Ascending aorta (tissue), 2 donors: ENCODE measurements around the gene VSTM2B. TPM values are rescaled to one million over a fixed set of nuclear protein-coding genes. Genes with fewer than 3 reads are reported as not detected.

Experiments used
- DNase-seq, 2 donors: peaks; one replicate each; pipeline ENCODE4 v3.0.0-alpha.2; 2019; ENCODE audit warnings: low spot score in 2 of 2
- H3K27ac ChIP-seq, 2 donors: fragments of 200-600 bp; sonication (generic); one replicate each; pipeline ENCODE4 v1.5.1; 2016 to 2017; ENCODE audit warnings: mild to moderate bottlenecking in 1 of 2
- H3K27me3 ChIP-seq: fragments of 200-600 bp; sonication (generic); one replicate; pipeline ENCODE4 v1.5.1; 2017
- H3K36me3 ChIP-seq, 2 donors: fragments of 200-600 bp; sonication (generic); one replicate each; pipeline ENCODE4 v1.5.1; 2016
- H3K4me1 ChIP-seq, 2 donors: fragments of 200-600 bp; sonication (generic); one replicate each; pipeline ENCODE4 v1.5.1; 2016 to 2017; ENCODE audit warnings: mild to moderate bottlenecking in 1 of 2
- H3K4me3 ChIP-seq, 2 donors: fragments of 200-600 bp; sonication (generic); one replicate each; pipeline ENCODE4 v1.5.1; 2016 to 2017; ENCODE audit warnings: mild to moderate bottlenecking in 1 of 2
- H3K9me3 ChIP-seq, 2 donors: fragments of 200-600 bp; sonication (generic); one replicate each; pipeline ENCODE4 v1.5.1; 2016
- intact Hi-C: fragments of 100-400 bp; cut with DNase I; formaldehyde crosslinking; loops from one replicate; pipeline ENCODE4 v1.15.1; 2023
- total RNA-seq: library from RNA; depleted of rRNA; stranded (reverse); fragments of >200 nt; gene quantifications from one replicate; pipeline ENCODE4 v1.1.0, GENCODE V29; 2016
- TF ChIP-seq, protein P1 (sequence below), 3 experiments: fragments of 200-600 bp in 2 of 3; fragments of 450-650 bp in 1 of 3; sonication (generic) in 2 of 3; IDR thresholded peaks; one replicate each; pipeline ENCODE4 v1.5.1; 2016 to 2019; ENCODE audit warnings: antibody characterized with exemption in 3 of 3, mild to moderate bottlenecking in 1 of 3, moderate library complexity in 1 of 3

The VSTM2B gene
- total RNA-seq, 1 donor from 2014 or later = not detected

DNA sequence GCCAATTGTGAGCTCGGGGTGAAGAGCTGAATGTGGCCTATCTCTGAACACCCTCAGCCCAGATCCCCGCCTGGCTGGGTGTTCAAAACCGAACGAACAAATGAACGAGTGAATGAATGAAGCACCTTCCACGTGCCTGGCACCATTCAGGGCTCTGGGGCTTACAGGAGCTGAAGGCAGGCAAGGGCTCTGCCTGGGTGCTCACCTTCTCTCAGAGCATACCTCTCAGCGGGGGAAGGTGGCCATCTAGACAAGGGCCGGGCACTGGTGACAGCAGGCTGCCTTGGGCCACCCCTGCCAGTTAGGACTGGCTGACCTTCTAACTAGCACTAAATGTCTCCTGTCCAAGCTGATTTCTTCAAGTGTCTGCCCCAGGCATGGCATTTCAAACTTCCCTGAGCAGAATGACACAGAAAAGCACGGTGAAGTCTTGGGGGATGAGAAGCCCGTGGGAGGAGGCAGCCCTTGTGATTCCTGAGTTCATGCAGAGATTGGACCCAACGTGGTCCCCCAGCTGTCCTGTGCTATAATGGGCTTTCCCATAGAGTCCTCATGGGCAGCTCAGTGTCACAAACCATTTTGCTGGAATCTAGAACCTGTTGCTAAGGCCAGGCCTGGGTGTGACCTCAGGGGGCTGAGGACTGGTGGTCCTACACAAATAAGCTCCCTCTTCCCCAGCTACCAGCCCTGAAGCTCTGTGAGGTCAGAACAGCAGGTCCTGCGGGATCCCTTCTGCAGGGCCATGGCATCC, 27.9 kb upstream of the VSTM2B start:
- no peaks in the 10 kb centered on the region for H3K9me3 ChIP-seq
- H3K4me1 ChIP-seq = no peaks in the 10 kb centered on the region
- H3K36me3 ChIP-seq = no peaks in the 10 kb centered on the region
- TF ChIP-seq, protein P1, sequence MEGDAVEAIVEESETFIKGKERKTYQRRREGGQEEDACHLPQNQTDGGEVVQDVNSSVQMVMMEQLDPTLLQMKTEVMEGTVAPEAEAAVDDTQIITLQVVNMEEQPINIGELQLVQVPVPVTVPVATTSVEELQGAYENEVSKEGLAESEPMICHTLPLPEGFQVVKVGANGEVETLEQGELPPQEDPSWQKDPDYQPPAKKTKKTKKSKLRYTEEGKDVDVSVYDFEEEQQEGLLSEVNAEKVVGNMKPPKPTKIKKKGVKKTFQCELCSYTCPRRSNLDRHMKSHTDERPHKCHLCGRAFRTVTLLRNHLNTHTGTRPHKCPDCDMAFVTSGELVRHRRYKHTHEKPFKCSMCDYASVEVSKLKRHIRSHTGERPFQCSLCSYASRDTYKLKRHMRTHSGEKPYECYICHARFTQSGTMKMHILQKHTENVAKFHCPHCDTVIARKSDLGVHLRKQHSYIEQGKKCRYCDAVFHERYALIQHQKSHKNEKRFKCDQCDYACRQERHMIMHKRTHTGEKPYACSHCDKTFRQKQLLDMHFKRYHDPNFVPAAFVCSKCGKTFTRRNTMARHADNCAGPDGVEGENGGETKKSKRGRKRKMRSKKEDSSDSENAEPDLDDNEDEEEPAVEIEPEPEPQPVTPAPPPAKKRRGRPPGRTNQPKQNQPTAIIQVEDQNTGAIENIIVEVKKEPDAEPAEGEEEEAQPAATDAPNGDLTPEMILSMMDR (IDR thresholded peaks at IDR 0.05) = no peak
- no peaks in the 10 kb centered on the region for H3K27me3 ChIP-seq
- intact Hi-C loops = no loop called here
- no peak overlapping the region for H3K27ac ChIP-seq
- H3K4me3 ChIP-seq = no peak overlapping the region
- peak in 1 of 2 donors; percentile 50 for DNase-seq

DNA sequence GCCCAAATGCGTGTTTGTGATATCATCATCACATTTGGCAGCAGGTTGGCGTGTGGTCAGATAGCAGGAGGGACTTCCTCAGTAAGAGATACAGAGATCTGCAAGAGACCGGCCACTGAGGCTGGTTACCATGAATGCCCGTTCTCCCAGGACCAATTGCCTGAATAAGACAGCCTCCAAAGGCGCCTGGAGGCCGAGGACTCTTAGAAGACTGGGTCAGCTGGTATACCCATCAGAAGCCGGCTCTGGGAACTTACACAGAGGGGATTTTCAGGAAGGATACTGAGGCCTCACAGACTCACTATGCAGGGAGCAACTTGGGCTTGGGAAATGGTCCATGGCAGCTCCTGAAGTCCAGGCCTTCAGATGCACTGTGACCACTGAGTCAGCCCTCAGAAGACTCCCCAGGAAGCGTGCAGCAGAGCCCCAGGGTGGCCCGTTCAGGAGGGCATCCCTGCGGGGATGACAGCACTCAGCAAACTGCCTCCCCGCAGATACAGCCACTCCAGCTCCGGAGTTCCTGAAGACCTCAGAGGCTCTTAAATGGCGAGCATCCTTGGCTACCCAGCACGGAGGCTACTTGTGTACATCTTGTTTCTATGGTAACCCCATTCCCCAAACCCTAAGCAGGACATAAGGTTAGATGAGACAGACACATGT, 26.4 kb upstream of the VSTM2B start:
- H3K27me3 ChIP-seq = no peaks in the 10 kb centered on the region
- H3K4me3 ChIP-seq = no peak overlapping the region
- no peaks in the 10 kb centered on the region for H3K9me3 ChIP-seq
- H3K36me3 ChIP-seq = no peaks in the 10 kb centered on the region
- intact Hi-C loops = no loop called here
- TF ChIP-seq, protein P1 (IDR thresholded peaks at IDR 0.05) = no peak
- no peak overlapping the region for H3K27ac ChIP-seq
- no peaks in the 10 kb centered on the region for H3K4me1 ChIP-seq
- no peak for DNase-seq

DNA sequence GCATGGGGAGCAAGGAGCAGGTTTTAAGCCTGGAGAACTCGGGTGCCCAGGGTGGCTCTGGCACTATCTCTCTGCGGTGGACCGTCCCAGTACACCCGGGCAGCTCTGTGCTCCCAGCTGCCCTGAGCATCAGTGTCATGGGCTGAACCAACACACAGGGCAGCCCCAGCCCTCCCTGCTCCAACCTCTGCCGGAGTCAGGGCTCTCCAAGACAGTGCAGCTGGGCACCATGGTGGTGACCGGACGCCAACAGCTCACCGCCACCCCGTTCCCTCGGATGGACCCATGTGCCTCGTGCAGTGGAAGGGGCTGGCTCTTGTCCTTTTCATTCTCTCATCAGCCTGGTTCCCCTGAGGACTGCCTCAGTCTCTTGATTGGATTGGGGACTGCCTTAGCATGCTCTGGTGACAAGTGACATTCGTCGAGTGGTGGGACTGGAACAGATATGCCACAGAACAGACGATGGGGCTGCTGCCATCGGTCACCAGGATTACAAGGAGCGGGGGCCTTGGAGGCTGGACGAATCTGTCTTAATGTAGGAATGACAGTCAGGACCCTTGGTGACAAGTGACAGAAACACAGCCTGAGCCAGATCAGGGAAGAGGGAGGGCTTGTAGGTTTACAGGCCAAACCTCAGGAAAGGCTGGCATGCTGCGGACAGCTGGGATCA, 25.7 kb upstream of the VSTM2B start:
- H3K4me1 ChIP-seq = no peaks in the 10 kb centered on the region
- intact Hi-C loops = no loop called here
- no peak overlapping the region for H3K27ac ChIP-seq
- H3K4me3 ChIP-seq = no peak overlapping the region
- H3K27me3 ChIP-seq = no peaks in the 10 kb centered on the region
- DNase-seq = no peak
- H3K36me3 ChIP-seq = no peaks in the 10 kb centered on the region
- no peaks in the 10 kb centered on the region for H3K9me3 ChIP-seq
- TF ChIP-seq, protein P1 (IDR thresholded peaks at IDR 0.05) = no peak

DNA sequence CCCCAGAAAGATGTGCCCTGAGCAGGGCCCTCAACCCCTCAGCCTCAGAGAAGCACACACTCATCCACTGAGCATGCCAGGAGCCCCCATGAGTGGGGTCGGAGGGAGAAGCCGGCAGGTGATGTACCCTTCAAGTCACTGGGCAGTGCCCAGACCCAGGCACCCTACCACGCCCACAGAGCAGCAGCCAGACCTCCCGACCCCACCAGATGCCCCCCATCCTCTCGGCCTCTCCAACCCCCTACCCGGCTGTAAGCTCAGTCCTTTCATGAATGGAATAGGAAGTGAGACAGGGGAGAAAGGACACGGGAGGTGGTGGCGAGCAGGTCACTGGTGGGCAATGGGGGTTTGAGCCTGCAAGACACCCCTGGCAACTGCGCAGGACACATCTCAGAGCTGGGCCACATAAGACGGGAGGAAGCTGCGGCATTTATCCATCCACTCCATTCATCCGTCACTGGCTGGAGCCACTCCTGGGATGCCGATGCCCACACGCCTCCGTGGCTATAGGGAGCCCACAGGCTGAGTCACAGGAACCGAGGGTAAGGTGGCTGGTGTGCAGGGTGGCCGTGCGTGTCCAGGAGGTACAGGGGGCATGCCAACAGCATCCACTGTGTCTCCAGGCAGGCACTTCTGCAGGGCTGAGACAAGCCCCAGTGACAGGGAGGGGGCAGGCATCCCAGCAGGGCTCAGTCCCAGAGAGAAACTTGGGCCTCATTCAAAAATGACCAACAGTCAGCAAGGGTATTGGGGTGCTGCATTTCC, 23.8 kb upstream of the VSTM2B start:
- Histone ChIP-seq H3K9me3 (no peaks in the 10 kb centered on the region), H3K4me3 (no peak overlapping the region), H3K27me3 (no peaks in the 10 kb centered on the region), H3K36me3 (no peaks in the 10 kb centered on the region), H3K27ac (no peak overlapping the region), H3K4me1 (no peaks in the 10 kb centered on the region)
- intact Hi-C loops = no loop called here
- no peak for DNase-seq
- TF ChIP-seq, protein P1 (IDR thresholded peaks at IDR 0.05) = no peak

DNA sequence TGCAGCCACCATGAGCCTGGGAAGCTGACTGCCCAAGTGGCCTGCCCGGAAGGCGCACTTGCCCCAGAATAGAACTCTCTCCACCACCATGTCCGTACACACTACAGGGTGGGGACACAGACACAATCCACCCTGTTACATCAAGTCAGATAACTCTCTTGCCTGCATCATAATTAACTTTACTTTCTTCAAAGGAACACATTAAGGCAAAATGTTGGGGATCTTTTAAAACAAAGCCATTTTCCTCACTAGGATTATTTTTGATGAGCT, 23.3 kb upstream of the VSTM2B start:
- DNase-seq = no peak
- no peak overlapping the region for H3K27ac ChIP-seq
- no peaks in the 10 kb centered on the region for H3K36me3 ChIP-seq
- H3K4me3 ChIP-seq = no peak overlapping the region
- intact Hi-C loops = no loop called here
- H3K9me3 ChIP-seq = no peaks in the 10 kb centered on the region
- H3K4me1 ChIP-seq = no peaks in the 10 kb centered on the region
- TF ChIP-seq, protein P1 (IDR thresholded peaks at IDR 0.05) = no peak
- no peaks in the 10 kb centered on the region for H3K27me3 ChIP-seq
